NB4 (cell line): ENCODE results near the gene MBNL3.

Experiments
- DNase-seq: peaks from one replicate; pipeline ENCODE4 v3.0.0; 2010; ENCODE audit warnings: low read depth
- H3K4me3 ChIP-seq: one replicate; pipeline ENCODE4 v1.5.1; 2011; ENCODE audit warnings: mild to moderate bottlenecking, low read depth, low read length, moderate library complexity
- CTCF ChIP-seq: IDR thresholded peaks from one replicate; pipeline ENCODE4 v1.5.1; 2012; ENCODE audit warnings: low read depth, low read length
- MAX ChIP-seq: IDR thresholded peaks from 2 replicates; pipeline ENCODE4 v1.6.1; 2011; ENCODE audit warnings: low read depth, low read length
- MYC ChIP-seq: IDR thresholded peaks from 2 replicates; pipeline ENCODE4 v1.6.1; 2011; ENCODE audit warnings: low read depth, low read length
- POLR2A ChIP-seq: IDR thresholded peaks from 2 replicates; pipeline ENCODE4 v1.6.1; 2011; ENCODE audit warnings: mild to moderate bottlenecking; ENCODE audit not compliant: insufficient read length; ENCODE audit errors: extremely low read depth

The MBNL3 gene

GRCh38 chrX:132373610-132374009, 115.2 kb downstream of the MBNL3 start:
- DNase-seq: no peak
- H3K4me3 ChIP-seq: no peak overlapping the region
- TF ChIP-seq POLR2A (no peak), MYC (no peak), MAX (no peak), CTCF (no peak)

- H3K4me3 ChIP-seq: no peak overlapping the region
- no peak for DNase-seq
- TF ChIP-seq POLR2A: no peak
- no peak for TF ChIP-seq MYC
- TF ChIP-seq MAX: no peak
- TF ChIP-seq CTCF: no peak
Measured at GRCh38 chrX:132369617-132370326, 119.1 kb downstream of the MBNL3 start.

GRCh38 chrX:132367984-132368383, 120.9 kb downstream of the MBNL3 start:
- no peak overlapping the region for H3K4me3 ChIP-seq
- TF ChIP-seq MAX (no peak), MYC (no peak), CTCF (no peak), POLR2A (no peak)

GRCh38 chrX:132367314-132367713, 121.5 kb downstream of the MBNL3 start:
- TF ChIP-seq MAX (no peak), MYC (no peak), POLR2A (no peak), CTCF (no peak)
- no peak overlapping the region for H3K4me3 ChIP-seq
- DNase-seq: no peak

More at GRCh38 chrX:132367984-132368383, 120.9 kb downstream of the MBNL3 start:
- no peak for DNase-seq

- TF ChIP-seq MYC: no peak
- TF ChIP-seq POLR2A: no peak
- TF ChIP-seq MAX: no peak
- no peak for TF ChIP-seq CTCF
- no peak overlapping the region for H3K4me3 ChIP-seq
- DNase-seq: no peak
Measured at GRCh38 chrX:132365490-132365889, 123.3 kb downstream of the MBNL3 start.
